Measurements from ENCODE around the gene PLA1A.

The PLA1A gene

DNA sequence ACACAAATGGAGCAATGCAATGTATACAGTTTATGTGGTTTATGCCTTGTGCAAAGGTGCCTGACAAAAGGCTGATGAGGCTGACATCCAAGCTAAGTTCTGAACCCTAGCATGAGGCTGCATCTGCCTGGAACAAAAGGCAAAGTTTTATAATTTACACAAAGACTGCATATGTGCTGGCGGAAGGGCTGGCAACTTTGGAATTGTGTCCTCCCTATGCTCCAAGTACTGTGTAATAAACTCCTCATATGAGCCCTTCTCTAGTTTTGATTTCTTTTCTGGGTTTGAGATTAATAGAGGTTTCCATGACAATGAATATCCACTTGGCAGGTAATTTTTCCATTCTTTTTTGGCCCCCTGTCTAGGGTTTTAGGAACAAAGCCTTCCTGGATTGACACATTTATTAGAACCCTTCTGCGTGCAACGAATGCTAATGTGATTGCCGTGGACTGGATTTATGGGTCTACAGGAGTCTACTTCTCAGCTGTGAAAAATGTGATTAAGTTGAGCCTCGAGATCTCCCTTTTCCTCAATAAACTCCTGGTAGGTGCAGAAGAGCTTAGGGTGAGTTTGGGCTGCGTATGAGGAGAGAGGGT lies 10.8 kb downstream of the PLA1A start:
- DNase-seq (ENCODE audit: low spot score): no peak

DNA sequence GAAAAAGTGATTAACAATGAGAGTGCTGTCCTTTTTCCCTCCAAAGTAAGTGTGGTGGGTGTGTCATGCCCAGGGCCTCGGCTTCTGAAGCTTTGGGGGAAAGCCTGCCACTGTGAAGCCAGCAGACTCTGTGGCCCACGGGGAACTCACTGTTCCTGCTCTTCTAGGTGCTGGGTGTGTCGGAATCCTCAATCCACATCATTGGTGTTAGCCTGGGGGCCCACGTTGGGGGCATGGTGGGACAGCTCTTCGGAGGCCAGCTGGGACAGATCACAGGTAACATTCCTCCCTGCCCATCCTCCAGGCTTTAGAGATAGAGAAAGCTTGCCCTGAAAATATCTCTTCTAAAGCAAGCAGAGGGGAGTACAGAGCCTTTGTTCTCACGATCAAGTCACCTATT lies 11.6 kb downstream of the PLA1A start:
- DNase-seq (ENCODE audit: low spot score): no peak

DNA sequence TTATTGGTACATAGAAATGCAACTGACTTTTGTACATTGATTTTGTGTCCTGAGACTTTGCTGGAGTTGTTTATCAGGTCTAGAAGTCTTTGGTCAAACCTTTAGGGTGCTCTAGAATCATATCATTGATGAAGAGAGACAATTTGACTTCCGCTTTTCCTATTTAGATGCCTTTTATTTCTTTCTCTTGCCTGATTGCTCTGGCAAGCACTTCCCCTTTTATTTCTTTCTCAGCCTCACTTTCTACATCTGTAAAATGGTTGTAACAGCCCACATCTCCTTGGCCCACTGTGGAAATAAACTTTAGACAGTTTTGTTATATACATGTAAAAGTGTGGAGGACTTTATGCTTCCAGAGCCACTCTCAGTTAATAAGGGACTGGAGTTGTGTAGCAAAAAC lies 14.0 kb downstream of the PLA1A start:
- DNase-seq (ENCODE audit: low spot score): no peak

DNA sequence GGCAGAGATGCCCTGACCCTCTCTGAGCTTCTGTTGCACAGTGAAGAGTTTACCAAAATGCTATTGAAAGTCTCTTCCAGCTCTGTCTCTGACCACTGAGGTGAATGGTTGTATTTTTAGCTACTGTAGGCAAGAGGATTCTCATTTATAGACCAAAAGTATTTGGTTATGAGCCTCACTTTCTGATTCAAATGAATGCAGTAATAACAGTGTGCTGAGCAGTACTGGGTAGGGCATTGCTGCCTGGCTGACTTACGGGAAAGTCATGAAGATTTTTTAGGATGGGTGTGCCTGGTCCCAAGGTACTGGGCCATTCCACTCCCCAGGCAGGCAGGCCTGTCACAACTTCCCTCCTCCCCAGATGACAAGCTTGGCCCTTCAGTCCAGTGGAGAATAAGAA lies 15.5 kb downstream of the PLA1A start:
- no peak for DNase-seq (ENCODE audit: low spot score)

DNA sequence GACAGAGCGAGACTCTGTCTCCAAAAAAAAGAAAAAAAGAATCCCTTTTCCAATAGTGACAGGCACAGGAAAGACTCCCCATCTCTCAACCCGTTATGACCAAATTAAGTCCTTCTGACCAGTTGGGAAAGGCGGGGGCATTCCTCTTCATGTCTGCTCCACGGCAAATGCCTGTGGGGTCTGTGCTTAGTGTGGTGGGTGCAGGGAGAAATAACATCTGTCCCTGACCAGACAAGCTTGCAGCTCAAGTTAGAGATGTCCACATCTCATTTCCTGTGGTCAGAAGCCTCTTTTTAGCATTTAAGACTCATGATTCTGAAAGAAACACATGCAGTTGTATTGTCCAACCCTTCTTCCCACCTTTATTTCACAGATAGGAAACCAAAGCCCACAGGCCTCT lies 16.2 kb downstream of the PLA1A start:
- no peak for DNase-seq (ENCODE audit: low spot score)

DNA sequence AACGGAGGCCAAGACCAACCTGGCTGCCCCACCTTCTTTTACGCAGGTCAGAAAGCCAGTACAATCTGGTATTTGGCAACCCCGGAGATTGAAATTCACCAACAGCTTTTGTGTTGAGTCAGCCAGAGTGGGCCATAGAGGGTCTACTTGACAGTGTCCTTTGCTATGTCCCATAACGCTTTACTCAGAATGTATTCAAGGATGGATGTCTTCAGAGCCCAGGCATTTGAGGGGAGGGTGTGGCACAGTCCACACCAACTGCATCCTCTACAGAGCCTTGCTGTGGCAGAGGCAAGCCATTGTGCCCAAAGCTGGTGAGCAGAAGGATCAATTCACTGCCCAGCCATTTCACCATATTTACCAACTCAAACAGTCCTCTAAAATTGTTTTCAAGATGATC lies 18.4 kb downstream of the PLA1A start:
- DNase-seq (ENCODE audit: low spot score): no peak

DNA sequence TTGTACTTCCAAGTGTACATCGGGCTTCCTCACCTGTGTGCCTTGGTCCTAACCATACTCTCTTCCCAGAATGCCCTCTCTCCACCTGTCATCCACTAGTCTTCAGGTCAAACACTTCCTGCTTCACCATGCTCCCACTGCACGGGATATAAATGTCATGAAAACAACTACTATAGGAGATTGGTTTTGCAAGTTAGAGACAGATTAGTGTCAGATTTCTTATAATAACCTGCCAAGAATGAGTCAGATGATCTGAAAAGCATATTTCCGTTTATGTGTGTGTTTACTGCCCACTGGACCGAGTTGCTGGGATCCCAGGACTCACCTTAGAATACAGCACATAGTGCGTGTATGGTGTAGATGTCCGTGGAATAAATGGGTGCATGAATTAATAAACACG lies 21.4 kb downstream of the PLA1A start:
- DNase-seq (ENCODE audit: low spot score): no peak

DNA sequence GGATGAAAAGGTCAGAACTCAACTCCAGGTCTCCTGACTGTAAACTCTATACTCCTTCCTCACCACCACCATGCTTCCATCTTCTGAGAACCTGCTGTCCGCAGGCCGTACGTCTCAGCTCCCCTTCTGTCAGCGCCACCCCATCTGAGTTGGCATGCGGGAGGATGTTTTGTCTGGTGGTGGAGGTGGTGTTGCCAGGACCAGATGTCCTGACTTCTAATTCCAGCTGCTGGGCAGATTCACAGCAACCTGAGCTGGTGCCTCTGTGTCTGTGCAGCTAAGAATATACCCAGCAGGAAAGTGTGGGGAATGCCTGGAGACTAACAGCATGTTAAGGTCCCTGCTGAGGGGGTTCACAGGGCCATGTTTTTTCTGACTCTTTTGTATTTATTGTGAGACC lies 23.2 kb downstream of the PLA1A start:
- no peak for DNase-seq (ENCODE audit: low spot score)

DNA sequence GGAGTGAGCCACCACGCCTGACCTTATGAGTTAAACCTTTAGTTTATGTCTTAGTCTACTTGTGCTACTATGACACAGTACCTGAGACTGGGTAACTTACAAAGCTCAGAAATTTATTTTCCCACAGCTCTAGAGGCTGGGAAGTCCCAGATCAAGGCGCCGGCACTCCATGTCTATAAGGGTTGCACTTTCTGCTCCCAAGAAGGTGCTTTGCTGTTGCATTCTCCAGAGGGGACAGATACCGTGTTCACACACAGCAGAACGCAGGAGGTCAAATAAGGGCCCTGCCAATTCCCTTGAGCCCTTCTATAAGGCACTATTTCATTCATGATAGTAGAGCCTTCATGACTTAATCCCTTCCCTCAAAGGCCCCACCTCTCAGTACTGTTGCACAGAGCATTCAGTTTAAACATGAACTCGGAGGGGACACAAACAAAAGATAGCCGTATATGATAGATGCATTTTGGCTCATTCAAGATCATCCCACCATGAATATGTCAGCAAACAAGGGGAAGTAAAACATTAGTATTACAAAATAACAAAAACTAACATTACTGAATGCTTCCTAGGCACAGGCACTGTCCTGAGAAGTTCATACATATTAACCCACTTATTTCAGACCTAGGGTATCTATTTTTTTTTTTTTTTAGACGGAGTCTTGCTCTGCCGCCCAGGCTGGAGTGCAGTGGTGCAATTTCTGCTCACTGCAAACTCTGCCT lies 26.5 kb downstream of the PLA1A start:
- no peak for DNase-seq (ENCODE audit: low spot score)

DNA sequence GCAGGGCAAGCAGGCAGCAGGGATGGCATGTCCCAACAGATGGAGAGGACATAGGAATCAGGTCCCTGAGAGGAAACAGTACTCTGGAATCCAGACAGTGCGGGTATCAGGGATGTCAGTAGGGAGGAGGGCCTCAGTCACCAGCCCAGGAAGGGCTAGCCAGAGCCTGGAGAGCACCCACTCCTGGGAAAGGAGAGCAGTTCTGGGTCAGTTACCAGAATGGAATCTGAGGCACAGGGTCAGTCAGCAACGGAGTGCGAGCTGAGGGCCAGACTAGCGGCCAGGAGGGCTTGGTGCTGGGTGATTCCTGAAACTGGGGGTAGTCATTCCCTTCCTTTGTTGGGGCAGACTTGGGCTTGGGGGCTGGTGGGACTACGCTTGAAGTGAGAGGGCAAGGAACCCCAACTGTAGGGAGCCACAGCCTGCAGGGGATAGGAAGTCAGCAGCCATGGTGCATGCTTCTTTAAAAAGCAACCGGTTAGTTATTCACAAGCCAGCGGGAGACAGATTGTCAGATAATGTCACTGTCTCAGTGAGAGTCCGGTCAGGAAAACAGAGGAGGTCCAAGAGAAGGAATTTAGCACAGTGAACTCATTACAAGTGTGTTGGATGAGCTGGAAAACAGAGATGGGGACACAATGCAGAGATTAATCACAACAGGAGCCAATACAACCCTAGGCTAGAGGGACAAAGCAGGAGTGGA lies 27.9 kb downstream of the PLA1A start:
- DNase-seq (ENCODE audit: low spot score): no peak

DNA sequence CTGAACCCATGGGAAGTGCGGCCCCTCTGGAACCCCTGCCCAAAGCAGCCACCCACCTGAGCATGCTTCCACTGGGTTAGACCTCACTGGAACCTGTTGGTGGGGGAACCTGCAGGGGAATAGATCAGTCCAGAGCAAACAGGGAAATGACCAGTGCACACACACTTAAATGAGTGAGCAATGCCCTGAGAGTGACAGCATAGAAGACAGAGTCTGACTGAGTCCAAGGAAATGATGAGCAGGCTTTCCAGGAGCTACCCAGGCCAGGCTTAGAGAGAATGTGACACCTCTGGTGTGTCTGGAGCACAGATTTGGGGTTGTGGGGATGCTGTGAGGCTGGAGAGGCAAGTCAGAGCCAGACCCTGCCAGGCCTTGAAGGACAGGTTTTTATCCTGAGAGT lies 28.5 kb downstream of the PLA1A start:
- DNase-seq (ENCODE audit: low spot score): no peak

DNA sequence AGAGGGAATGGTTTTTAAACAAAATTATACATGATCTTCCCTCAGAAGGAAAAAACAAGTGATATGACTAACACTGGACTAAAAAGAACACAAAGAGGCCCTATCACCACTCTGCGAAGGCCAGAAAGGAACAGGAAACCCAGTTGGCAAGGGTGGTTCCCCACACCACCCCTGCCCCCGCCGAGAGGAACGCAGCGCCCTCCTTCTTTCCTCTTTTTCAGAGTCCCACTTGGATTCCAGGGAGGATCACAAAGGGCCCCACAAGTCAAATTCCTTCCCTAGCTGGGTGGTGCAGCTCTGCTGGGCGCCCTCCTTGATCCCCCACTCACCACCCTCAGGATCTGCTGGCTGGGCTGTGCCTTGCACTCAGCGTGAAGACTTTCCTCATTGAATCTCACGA lies 29.8 kb downstream of the PLA1A start:
- DNase-seq (ENCODE audit: low spot score): no peak

DNA sequence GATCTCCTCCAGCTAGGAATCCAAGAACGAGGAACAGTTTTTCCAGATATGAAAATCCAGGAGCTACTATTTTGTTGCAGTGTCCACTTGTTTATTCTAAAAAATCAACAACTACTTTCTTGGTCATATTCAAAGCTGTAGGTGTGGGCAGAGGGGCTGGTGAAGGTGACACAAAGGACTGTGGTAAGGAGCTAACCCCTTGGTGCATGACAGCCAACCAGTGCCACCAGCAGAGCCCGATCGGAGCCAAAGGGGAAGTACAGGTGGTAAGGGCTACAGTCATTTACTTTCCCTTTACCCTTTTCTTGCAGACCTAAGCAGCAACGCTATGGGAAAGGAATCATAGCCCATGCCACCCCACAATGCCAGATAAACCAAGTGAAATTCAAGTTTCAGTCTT lies 30.7 kb downstream of the PLA1A start:
- DNase-seq (ENCODE audit: low spot score): no peak

DNA sequence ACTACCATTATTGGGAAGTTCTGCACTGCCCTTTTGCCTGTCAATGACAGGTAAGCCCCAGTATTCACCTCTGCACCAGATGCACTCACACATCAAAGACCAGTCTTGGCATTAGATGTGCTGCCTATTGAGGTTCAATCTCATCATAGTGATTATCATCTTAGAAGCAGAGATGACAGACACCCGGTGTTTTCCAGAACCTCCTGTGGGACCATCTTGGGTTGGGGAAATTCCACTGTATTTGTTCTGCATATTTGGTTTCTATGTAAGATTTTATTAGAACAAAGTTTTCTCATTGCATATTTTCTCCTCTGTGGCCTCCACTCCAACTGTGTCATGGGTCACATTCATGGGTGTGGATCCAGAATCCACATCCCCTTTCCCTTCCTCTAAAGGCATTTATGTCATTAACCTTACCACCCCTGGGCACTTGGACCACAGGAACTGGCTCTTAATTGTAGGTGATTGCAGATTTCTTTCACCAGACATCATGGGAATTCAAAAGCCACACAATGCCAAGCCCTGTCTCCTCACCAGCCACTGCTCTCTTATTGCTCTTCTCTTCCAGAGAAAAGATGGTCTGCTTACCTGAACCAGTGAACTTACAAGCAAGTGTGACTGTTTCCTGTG lies 31.2 kb downstream of the PLA1A start:
- DNase-seq (ENCODE audit: low spot score): peak; percentile 44

DNA sequence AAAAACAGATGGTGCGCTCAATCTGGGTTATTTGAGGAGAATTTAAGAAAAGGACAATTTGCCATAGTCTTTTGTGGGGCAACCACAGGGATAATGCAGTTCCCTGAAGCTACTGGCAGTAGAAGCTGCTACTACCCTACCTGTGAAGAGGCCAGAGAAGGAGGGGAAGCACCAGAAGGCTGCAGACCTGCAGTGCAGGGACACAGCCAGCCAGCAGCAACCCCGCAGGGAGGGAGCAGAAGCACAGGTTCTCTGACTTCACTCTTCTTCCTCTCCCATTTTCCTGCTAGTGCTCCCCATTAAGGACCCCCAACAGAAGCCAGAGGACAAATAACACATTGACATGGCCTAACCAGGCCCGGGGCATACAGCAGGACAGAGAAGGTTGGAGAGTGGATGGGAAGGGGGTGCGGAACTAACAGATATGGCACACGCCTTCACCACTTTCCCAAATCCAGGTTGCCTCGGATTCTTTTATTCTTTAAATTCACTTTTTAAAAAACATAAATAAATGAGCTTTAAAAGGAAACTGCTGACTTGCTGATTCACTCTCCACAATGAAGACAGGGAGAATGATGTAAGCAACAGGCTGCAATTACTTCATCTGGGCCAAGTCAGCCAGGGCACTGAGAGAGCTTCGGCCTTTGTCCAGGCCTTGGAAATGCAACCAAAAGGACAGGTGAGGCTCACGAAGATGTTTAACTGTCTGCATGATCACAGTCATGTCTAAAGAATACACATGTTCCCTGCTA lies 32.6 kb downstream of the PLA1A start:
- DNase-seq (ENCODE audit: low spot score): peak; percentile 81

DNA sequence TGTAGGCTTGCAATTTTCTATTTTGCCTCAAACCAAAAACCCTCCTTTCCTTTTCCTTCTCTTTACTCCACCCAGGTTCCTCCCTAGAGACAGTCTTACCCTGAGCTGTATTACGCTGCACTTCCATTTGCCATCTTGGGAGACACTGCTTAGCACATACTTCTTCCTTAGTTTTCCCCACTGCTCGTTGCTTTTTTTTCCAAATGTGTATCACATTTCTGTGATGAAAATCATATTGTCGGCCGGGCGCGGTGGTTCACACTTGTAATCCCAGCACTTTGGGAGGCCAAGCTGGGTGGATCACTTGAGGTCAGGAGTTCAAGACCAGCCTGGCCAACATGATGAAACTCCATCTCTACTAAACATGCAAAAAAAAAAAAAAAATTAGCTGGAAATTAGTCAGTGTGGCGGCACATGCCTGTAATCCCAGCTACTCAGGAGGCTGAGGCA lies 33.2 kb downstream of the PLA1A start:
- DNase-seq (ENCODE audit: low spot score): no peak

DNA sequence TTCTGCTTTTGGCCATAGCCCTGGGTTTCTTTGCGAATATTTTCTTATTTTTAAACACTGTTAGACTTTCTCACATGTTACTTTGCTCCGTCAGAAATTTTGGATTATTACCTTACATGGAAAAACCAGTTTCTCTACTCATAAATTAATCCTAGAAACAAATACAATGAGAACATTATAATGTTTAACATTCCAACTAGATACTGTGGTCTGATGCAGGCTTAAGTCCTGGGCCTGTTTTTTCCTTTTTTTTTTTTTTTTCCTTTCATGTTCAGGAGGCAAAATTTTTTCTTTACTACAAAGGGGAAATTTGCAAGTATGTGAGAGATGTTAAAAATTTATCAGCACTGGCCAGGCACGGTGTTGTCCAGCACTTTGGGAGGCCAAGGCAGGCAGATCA lies 33.8 kb downstream of the PLA1A start:
- peak; percentile 32 for DNase-seq (ENCODE audit: low spot score)

DNA sequence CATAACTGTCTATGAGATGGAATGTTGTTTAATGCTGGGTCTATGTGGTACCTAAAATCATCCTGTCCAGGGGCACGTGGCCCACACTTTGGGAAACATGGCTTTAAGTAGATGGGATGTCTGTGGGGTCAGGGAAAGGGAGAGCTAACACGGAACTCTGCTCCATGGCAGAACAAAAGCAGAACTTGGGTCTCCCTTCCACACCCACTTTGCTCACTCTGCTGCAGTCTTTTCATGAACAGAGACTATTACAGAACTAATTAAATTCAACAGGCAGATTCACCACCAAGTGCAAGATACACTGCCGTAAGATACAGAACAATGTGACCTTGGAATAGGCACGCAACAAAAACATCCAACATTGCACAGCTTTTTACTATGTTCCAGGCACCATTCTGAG lies 34.5 kb downstream of the PLA1A start:
- no peak for DNase-seq (ENCODE audit: low spot score)

DNA sequence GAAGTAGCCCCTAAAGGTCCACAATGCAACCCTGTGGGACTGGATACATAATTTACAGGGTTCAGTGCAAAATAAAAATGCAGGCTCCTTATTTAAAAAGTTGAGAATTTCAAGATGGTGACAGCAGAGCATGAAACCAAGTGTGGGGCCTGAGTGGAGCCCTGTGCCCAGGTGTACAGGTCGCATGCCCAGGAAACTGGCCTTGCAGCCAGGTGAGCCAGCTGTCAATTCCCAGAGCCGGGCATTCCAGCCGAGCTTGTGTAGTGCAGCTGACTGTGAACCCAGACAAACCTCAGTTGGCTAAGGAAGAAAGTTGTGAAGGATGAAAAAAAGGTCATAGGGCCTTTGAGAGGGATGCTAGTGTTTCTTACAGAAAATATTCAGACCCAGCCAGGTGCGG lies 35.1 kb downstream of the PLA1A start:
- no peak for DNase-seq (ENCODE audit: low spot score)

DNA sequence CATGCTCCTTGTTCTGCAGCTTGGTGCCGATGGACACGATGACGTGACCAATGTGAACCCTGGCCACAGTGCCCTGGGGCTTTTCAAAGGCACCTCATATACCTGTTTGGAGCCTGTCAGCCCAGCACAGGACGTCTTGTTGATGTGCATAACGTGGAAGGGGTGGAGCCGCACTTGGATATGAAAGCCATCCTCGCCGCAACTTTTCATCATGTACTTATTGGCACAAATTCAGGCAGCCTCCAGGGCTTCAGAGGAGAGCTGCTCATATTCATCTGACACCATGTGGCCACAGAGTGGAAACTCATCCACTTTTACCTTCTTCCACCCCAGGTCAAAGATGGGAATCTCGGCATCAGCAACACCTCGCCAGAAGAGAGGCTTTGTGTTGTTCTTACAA lies 38.0 kb downstream of the PLA1A start:
- no peak for DNase-seq (ENCODE audit: low spot score)

DNA sequence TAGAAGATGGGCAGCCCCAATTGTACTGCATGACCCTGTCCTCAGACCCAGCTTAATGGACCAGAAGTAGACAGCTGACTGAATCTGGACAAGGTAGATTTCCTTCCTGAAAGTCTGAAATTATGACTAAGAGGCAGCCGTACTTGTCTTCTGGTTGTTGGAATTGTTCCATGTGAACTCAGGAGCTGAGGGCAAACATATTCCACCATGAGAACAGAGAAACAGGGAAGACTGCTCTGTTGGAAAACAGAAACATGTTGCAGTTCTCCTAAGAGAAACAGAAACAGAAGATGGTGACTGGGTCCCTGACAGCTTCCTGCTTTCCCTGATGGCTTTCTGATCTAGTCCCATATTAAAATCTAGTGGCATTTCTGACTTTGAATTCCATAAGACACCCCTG lies 38.6 kb downstream of the PLA1A start:
- DNase-seq (ENCODE audit: low spot score): no peak

DNA sequence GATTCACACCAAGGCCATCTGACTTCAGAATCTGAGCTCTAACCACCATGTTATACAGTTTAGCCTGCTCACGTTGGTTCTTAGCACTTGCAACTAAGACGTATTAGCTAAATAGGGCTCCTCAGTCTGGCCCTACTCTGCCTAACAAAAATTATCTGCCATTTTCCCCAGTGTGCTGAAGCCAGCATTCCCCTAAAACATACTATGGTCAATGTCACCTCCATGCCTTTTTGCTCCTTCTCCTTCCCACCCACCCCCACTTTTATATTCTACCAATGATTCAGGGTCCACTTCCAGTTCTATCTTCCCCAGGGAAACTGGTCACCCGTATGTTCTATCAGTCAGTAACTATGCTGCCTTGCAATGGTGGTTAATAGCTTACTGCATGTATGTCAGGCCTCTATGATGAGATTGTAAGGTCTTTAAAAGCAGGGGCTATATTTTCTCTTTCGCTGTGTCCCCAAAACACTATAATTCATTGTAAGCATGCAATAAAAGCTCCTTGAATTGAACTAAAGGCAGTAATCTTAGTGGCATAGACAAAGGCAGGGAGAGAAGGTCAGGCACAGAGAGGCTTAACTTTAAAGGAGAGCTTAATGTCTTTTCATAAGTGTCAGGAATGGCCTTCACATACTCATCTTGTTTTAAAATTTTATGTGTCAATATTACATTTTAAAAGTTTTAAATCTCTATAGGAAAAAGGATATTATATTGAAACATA lies 39.4 kb downstream of the PLA1A start:
- no peak for DNase-seq (ENCODE audit: low spot score)

Measured in GM03348 (cell line).